Measurements from ENCODE around the gene XKR3. TPM values are rescaled to one million over a fixed set of nuclear protein-coding genes. Genes with fewer than 3 reads are reported as not detected.
"Not testable (repeated sequence)": the region's sequence is repeated elsewhere in the genome, so short reads cannot be mapped to it uniquely, and the experiment has no call there.

XKR3 gene
- total RNA-seq, 1 experiment from 2014 or later, result not detected

- H2AFZ ChIP-seq (ENCODE audit: low read length); ATAC-seq; H3F3A ChIP-seq (ENCODE audit: low read length, unreplicated experiment); DNase-seq; intact Hi-C loops (cut with micrococcal nuclease); H3K4me3 ChIP-seq (ENCODE audit: low read length); H3K9me2 ChIP-seq (replicated peaks; ENCODE audit: low read length); BruUV-seq (replicated peaks); H3K4me2 ChIP-seq (ENCODE audit: low read length); H4K20me1 ChIP-seq (ENCODE audit: low read length); H3K9ac ChIP-seq (ENCODE audit: low read length); POLR2A ChIA-PET (ENCODE audit: unreplicated experiment); H3K27ac ChIP-seq (ENCODE audit: low read length); CTCF ChIA-PET; H3K36me3 ChIP-seq (ENCODE audit: low read depth, low read length); H3K27me3 ChIP-seq (ENCODE audit: low read length); H3K79me2 ChIP-seq (ENCODE audit: low read length); H3K4me1 ChIP-seq (ENCODE audit: insufficient read depth, low read length); H3K9me3 ChIP-seq (ENCODE audit: low read length): not testable (repeated sequence)
Observed at GRCh38 chr22:16767927-16768326, 57.3 kb downstream of the XKR3 start.

GRCh38 chr22:16762224-16762623 lies 63.0 kb downstream of the XKR3 start:
- BruUV-seq (replicated peaks); H3K4me1 ChIP-seq (ENCODE audit: insufficient read depth, low read length): not testable (repeated sequence)

GRCh38 chr22:16760416-16760815 lies 64.8 kb downstream of the XKR3 start:
- POLR2A ChIA-PET (ENCODE audit: unreplicated experiment); H3K36me3 ChIP-seq (ENCODE audit: low read depth, low read length); H3K9me2 ChIP-seq (replicated peaks; ENCODE audit: low read length); H3K27ac ChIP-seq (ENCODE audit: low read length); H3K4me2 ChIP-seq (ENCODE audit: low read length); H2AFZ ChIP-seq (ENCODE audit: low read length); H4K20me1 ChIP-seq (ENCODE audit: low read length); intact Hi-C loops (cut with micrococcal nuclease); H3K27me3 ChIP-seq (ENCODE audit: low read length); H3K9me3 ChIP-seq (ENCODE audit: low read length); H3K79me2 ChIP-seq (ENCODE audit: low read length); BruUV-seq (replicated peaks); H3K4me1 ChIP-seq (ENCODE audit: insufficient read depth, low read length); H3K4me3 ChIP-seq (ENCODE audit: low read length); H3F3A ChIP-seq (ENCODE audit: low read length, unreplicated experiment); CTCF ChIA-PET; H3K9ac ChIP-seq (ENCODE audit: low read length); ATAC-seq: not testable (repeated sequence)
- DNase-seq, result peak; percentile 5

More at GRCh38 chr22:16762224-16762623, 63.0 kb downstream of the XKR3 start:
- POLR2A ChIA-PET (ENCODE audit: unreplicated experiment); H3K79me2 ChIP-seq (ENCODE audit: low read length); H3K4me2 ChIP-seq (ENCODE audit: low read length); H3K9me2 ChIP-seq (replicated peaks; ENCODE audit: low read length); CTCF ChIA-PET; H3K36me3 ChIP-seq (ENCODE audit: low read depth, low read length); intact Hi-C loops (cut with micrococcal nuclease); H3K4me3 ChIP-seq (ENCODE audit: low read length); H2AFZ ChIP-seq (ENCODE audit: low read length); DNase-seq; H3K27ac ChIP-seq (ENCODE audit: low read length); H3K27me3 ChIP-seq (ENCODE audit: low read length); H3F3A ChIP-seq (ENCODE audit: low read length, unreplicated experiment); H3K9ac ChIP-seq (ENCODE audit: low read length); ATAC-seq; H3K9me3 ChIP-seq (ENCODE audit: low read length); H4K20me1 ChIP-seq (ENCODE audit: low read length): not testable (repeated sequence)

- H3K79me2 ChIP-seq (ENCODE audit: low read length); ATAC-seq; H3K36me3 ChIP-seq (ENCODE audit: low read depth, low read length); H3K9me3 ChIP-seq (ENCODE audit: low read length); H3K9ac ChIP-seq (ENCODE audit: low read length); CTCF ChIA-PET; BruUV-seq (replicated peaks); H3K4me2 ChIP-seq (ENCODE audit: low read length); H3K27ac ChIP-seq (ENCODE audit: low read length); H3K27me3 ChIP-seq (ENCODE audit: low read length); H2AFZ ChIP-seq (ENCODE audit: low read length); DNase-seq; H4K20me1 ChIP-seq (ENCODE audit: low read length); H3K4me1 ChIP-seq (ENCODE audit: insufficient read depth, low read length); H3F3A ChIP-seq (ENCODE audit: low read length, unreplicated experiment); POLR2A ChIA-PET (ENCODE audit: unreplicated experiment); H3K9me2 ChIP-seq (replicated peaks; ENCODE audit: low read length); H3K4me3 ChIP-seq (ENCODE audit: low read length); intact Hi-C loops (cut with micrococcal nuclease): not testable (repeated sequence)
Observed at GRCh38 chr22:16749282-16749681, 75.9 kb downstream of the XKR3 start.

- H2AFZ ChIP-seq (ENCODE audit: low read length); H3K9ac ChIP-seq (ENCODE audit: low read length); H3K4me3 ChIP-seq (ENCODE audit: low read length); ATAC-seq; intact Hi-C loops (cut with micrococcal nuclease); CTCF ChIA-PET; H3K27ac ChIP-seq (ENCODE audit: low read length); H3K4me2 ChIP-seq (ENCODE audit: low read length); H3K4me1 ChIP-seq (ENCODE audit: insufficient read depth, low read length); H3K36me3 ChIP-seq (ENCODE audit: low read depth, low read length); H3K79me2 ChIP-seq (ENCODE audit: low read length); DNase-seq; BruUV-seq (replicated peaks); POLR2A ChIA-PET (ENCODE audit: unreplicated experiment); H3K27me3 ChIP-seq (ENCODE audit: low read length); H3K9me2 ChIP-seq (replicated peaks; ENCODE audit: low read length); H4K20me1 ChIP-seq (ENCODE audit: low read length); H3K9me3 ChIP-seq (ENCODE audit: low read length); H3F3A ChIP-seq (ENCODE audit: low read length, unreplicated experiment): not testable (repeated sequence)
Observed at GRCh38 chr22:16748160-16748929, 76.9 kb downstream of the XKR3 start.

GRCh38 chr22:16747266-16748159 lies 77.7 kb downstream of the XKR3 start:
- H3K79me2 ChIP-seq (ENCODE audit: low read length); H3K9ac ChIP-seq (ENCODE audit: low read length); H3F3A ChIP-seq (ENCODE audit: low read length, unreplicated experiment); H3K27me3 ChIP-seq (ENCODE audit: low read length); H3K4me2 ChIP-seq (ENCODE audit: low read length); BruUV-seq (replicated peaks); ATAC-seq; H4K20me1 ChIP-seq (ENCODE audit: low read length); H2AFZ ChIP-seq (ENCODE audit: low read length); intact Hi-C loops (cut with micrococcal nuclease); H3K4me1 ChIP-seq (ENCODE audit: insufficient read depth, low read length); H3K4me3 ChIP-seq (ENCODE audit: low read length); H3K36me3 ChIP-seq (ENCODE audit: low read depth, low read length); CTCF ChIA-PET; DNase-seq; H3K9me2 ChIP-seq (replicated peaks; ENCODE audit: low read length); H3K9me3 ChIP-seq (ENCODE audit: low read length); H3K27ac ChIP-seq (ENCODE audit: low read length); POLR2A ChIA-PET (ENCODE audit: unreplicated experiment): not testable (repeated sequence)
